Naive B cell (primary cell): ENCODE measurements around the gene RPL27. TPM values are rescaled to one million over a fixed set of nuclear protein-coding genes. Genes with fewer than 3 reads are reported as not detected.

Experiments used
- ATAC-seq, 2 donors: fragments of 150-1000 bp; cut with Tn5 transposase; 2 replicates each; pipeline ENCODE4 v1.10.0; 2021; ENCODE audit warnings: low read depth in 2 of 2, mild to moderate bottlenecking in 2 of 2, moderate library complexity in 2 of 2
- DNase-seq: peaks from one replicate; pipeline ENCODE4 v3.0.0; 2022
- H3K27ac Mint-ChIP-seq, 6 donors: one replicate each; pipeline ENCODE4 v1.8.0; 2020 to 2022; ENCODE audit warnings: mild to moderate bottlenecking in 6 of 6, mixed read lengths in 6 of 6, moderate library complexity in 5 of 6, inconsistent platforms in 2 of 6
- H3K27me3 Mint-ChIP-seq, 3 donors: one replicate each; pipeline ENCODE4 v1.8.0; 2021 to 2022; ENCODE audit warnings: mixed read lengths in 3 of 3, mild to moderate bottlenecking in 1 of 3
- H3K36me3 Mint-ChIP-seq, 2 donors: one replicate each; pipeline ENCODE4 v1.8.0; 2020 to 2022; ENCODE audit warnings: mixed read lengths in 2 of 2, inconsistent platforms in 1 of 2, mild to moderate bottlenecking in 1 of 2
- H3K4me1 Mint-ChIP-seq, 3 donors: one replicate each; pipeline ENCODE4 v1.8.0; 2020 to 2022; ENCODE audit warnings: mixed read lengths in 3 of 3, inconsistent platforms in 1 of 3, mild to moderate bottlenecking in 1 of 3, moderate library complexity in 1 of 3
- H3K4me3 Mint-ChIP-seq, 8 donors: one replicate each; pipeline ENCODE4 v1.8.0; 2020 to 2022; ENCODE audit warnings: mild to moderate bottlenecking in 8 of 8, mixed read lengths in 8 of 8, moderate library complexity in 8 of 8, inconsistent platforms in 2 of 8
- H3K9me3 Mint-ChIP-seq, 7 donors: one replicate each; pipeline ENCODE4 v1.8.0; 2020 to 2022; ENCODE audit warnings: mixed read lengths in 7 of 7, mild to moderate bottlenecking in 5 of 7, inconsistent platforms in 2 of 7, moderate library complexity in 1 of 7
- polyA plus RNA-seq, 6 donors: library from polyadenylated mRNA; unstranded; fragments of 300-500 nt; fragmentation: Illumina TruSeq; gene quantifications; one replicate each; pipeline ENCODE4 v1.2.3, GENCODE V29; 2021; ENCODE audit warnings: low read depth in 6 of 6

RPL27 gene
- polyA plus RNA-seq, 6 donors from 2014 or later, result 1,305 to 2,435 (median 1,972) TPM

- peak overlapping the region in 2 of 6 donors; percentile 63 for H3K27ac Mint-ChIP-seq
- no peak for DNase-seq
- H3K36me3 Mint-ChIP-seq, result no peaks in the 10 kb centered on the region
- no peak overlapping the region for H3K4me3 Mint-ChIP-seq
- no peaks in the 10 kb centered on the region for H3K9me3 Mint-ChIP-seq
- peaks cover 4 to 8% (median 7%) of the 10 kb centered on the region in 3 donors for H3K4me1 Mint-ChIP-seq
- no peaks in the 10 kb centered on the region for H3K27me3 Mint-ChIP-seq
- ATAC-seq, result no peak
These were observed 32.0 kb downstream of the RPL27 start for GRCh38 chr17:43030137-43030767.

GRCh38 chr17:43031666-43032065 lies 33.4 kb downstream of the RPL27 start:
- DNase-seq (no peak), ATAC-seq (no peak)
- Mint-ChIP-seq H3K9me3 (no peaks in the 10 kb centered on the region), H3K36me3 (no peaks in the 10 kb centered on the region), H3K27me3 (no peaks in the 10 kb centered on the region), H3K4me3 (no peak overlapping the region), H3K4me1 (peaks cover 0 to 4% (median 0%) of the 10 kb centered on the region in 3 donors), H3K27ac (no peak overlapping the region)

GRCh38 chr17:43033948-43034881 lies 36.0 kb downstream of the RPL27 start:
- H3K9me3 Mint-ChIP-seq, result no peaks in the 10 kb centered on the region
- no peaks in the 10 kb centered on the region for H3K4me1 Mint-ChIP-seq
- no peaks in the 10 kb centered on the region for H3K27me3 Mint-ChIP-seq
- DNase-seq, result no peak
- no peak overlapping the region for H3K27ac Mint-ChIP-seq
- no peak for ATAC-seq
- H3K36me3 Mint-ChIP-seq, result no peaks in the 10 kb centered on the region
- H3K4me3 Mint-ChIP-seq, result no peak overlapping the region

GRCh38 chr17:43034894-43035293 lies 36.7 kb downstream of the RPL27 start:
- H3K4me3 Mint-ChIP-seq, result no peak overlapping the region
- H3K9me3 Mint-ChIP-seq, result no peaks in the 10 kb centered on the region
- H3K36me3 Mint-ChIP-seq, result no peaks in the 10 kb centered on the region
- H3K27ac Mint-ChIP-seq, result no peak overlapping the region
- H3K4me1 Mint-ChIP-seq, result no peaks in the 10 kb centered on the region
- H3K27me3 Mint-ChIP-seq, result no peaks in the 10 kb centered on the region
- no peak for ATAC-seq
- no peak for DNase-seq

- no peak for ATAC-seq
- H3K27ac Mint-ChIP-seq, result peak overlapping the region in 2 of 6 donors; percentile 34 to 71
- no peak overlapping the region for H3K4me3 Mint-ChIP-seq
These were observed 41.4 kb downstream of the RPL27 start for GRCh38 chr17:43039646-43040045.

DNA sequence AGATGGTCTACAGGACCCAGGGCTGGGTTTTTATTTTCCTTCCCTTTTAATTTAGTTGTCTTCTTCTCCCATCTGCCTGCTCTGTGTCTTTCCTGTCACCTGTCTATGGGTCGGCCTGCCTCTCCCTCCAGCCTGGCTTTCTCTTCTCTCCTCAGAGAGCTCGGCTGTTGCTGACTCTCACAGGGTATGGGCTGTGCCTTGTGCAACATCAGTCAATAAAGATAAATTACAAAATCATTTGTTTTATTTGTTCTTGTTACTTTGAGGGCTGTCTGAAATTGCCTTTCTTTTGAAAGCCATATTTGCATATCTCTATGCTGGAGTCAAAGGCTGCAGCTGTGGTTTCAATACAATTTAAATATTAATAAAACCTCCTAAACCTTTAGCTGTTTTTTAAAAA lies 42.4 kb downstream of the RPL27 start:
- peak overlapping the region in 1 of 6 donors; percentile 90 for H3K27ac Mint-ChIP-seq
- H3K27me3 Mint-ChIP-seq, result no peaks in the 10 kb centered on the region
- no peaks in the 10 kb centered on the region for H3K36me3 Mint-ChIP-seq
- no peaks in the 10 kb centered on the region for H3K9me3 Mint-ChIP-seq
- DNase-seq (no peak), ATAC-seq (no peak)
- no peaks in the 10 kb centered on the region for H3K4me1 Mint-ChIP-seq
- no peak overlapping the region for H3K4me3 Mint-ChIP-seq

More at GRCh38 chr17:43039646-43040045, 41.4 kb downstream of the RPL27 start:
- H3K27me3 Mint-ChIP-seq, result no peaks in the 10 kb centered on the region
- H3K36me3 Mint-ChIP-seq, result no peaks in the 10 kb centered on the region
- H3K9me3 Mint-ChIP-seq, result no peaks in the 10 kb centered on the region
- no peaks in the 10 kb centered on the region for H3K4me1 Mint-ChIP-seq
- DNase-seq, result no peak

DNA sequence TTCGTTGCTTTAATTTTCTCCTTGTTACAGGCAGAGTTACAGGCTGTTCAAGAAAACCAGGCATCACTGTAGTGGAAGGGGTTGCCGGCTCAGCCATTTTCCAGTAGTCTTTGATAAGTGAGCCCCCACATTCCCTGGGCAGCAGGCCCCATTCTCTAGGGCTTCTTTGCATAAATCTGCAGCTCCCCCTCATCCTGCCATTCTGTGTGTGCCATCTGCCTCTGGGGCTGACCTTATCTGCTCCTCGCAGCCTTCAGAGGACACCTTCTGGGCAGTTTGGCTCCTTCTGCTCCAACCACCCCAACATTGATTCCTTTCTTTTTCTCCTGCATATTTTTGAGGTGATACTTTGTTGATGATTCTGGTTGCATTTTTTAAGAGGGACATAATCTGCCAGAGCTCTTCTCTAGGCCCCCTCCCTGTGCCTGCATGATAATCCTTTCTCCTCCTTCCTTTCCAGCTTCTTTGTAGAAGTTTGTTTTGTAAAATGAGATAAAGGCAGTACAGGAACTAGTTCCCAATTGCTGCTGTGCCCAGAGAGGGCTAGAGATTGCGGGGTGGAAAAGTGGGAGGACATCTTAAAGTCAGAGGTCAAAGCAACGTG lies 43.9 kb downstream of the RPL27 start:
- Mint-ChIP-seq H3K36me3 (no peaks in the 10 kb centered on the region), H3K9me3 (no peaks in the 10 kb centered on the region), H3K4me1 (no peaks in the 10 kb centered on the region), H3K4me3 (no peak overlapping the region), H3K27ac (peak overlapping the region in 2 of 6 donors; percentile 53 to 76), H3K27me3 (no peaks in the 10 kb centered on the region)
- no peak for DNase-seq
- ATAC-seq, result no peak

GRCh38 chr17:43043307-43043706 lies 45.1 kb downstream of the RPL27 start:
- Mint-ChIP-seq H3K27me3 (no peaks in the 10 kb centered on the region), H3K36me3 (no peaks in the 10 kb centered on the region), H3K27ac (peak overlapping the region in 1 of 6 donors; percentile 4), H3K4me3 (no peak overlapping the region), H3K9me3 (no peaks in the 10 kb centered on the region), H3K4me1 (no peaks in the 10 kb centered on the region)
- DNase-seq (no peak), ATAC-seq (no peak)

- Mint-ChIP-seq H3K27me3 (no peaks in the 10 kb centered on the region), H3K4me3 (no peak overlapping the region), H3K27ac (peak overlapping the region in 1 of 6 donors; percentile 4), H3K36me3 (no peaks in the 10 kb centered on the region), H3K9me3 (no peaks in the 10 kb centered on the region), H3K4me1 (no peaks in the 10 kb centered on the region)
- ATAC-seq (no peak), DNase-seq (no peak)
These were observed 45.8 kb downstream of the RPL27 start for GRCh38 chr17:43044024-43044423.

DNA sequence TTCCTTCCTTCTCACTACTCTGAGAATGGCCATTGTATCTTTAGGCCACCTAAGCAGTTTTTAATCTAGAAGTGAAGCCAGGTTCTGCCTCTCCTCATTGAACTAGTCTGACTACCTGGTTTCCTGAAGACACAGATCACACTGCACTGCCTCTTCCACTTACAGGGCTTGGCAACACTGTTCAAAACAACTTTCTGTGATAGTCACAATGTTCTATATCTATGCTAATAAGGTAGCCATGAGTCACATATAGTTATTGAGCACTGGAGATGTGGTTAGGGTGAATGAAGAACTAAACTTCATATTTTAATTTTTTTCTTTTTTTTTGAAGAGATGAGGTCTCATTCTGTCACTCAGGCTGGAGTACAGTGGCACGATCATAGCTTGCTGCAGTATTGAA lies 53.8 kb downstream of the RPL27 start:
- Mint-ChIP-seq H3K4me3 (no peak overlapping the region), H3K36me3 (no peaks in the 10 kb centered on the region), H3K27me3 (no peaks in the 10 kb centered on the region), H3K4me1 (no peaks in the 10 kb centered on the region), H3K27ac (peak overlapping the region in 1 of 6 donors; percentile 30), H3K9me3 (no peaks in the 10 kb centered on the region)
- DNase-seq (no peak), ATAC-seq (no peak)

Other genes with a start within 250 kb of the RPL27 start
- gene RAMP2, start 237.2 kb upstream of the RPL27 start, polyA plus RNA-seq, result not detected
- 10 to 100 TPM; 44.3 to 61.0 (median 56.5) TPM for gene VPS25, start 225.0 kb upstream of the RPL27 start, polyA plus RNA-seq
- gene WNK4, start 217.8 kb upstream of the RPL27 start, polyA plus RNA-seq, result under 1 TPM in 1 of 6 donors, not detected in 5; 0.10 TPM
- 100 to 1,000 TPM; 117 to 157 (median 133) TPM for gene COA3, start 199.7 kb upstream of the RPL27 start, polyA plus RNA-seq
- under 1 TPM in 5 of 6 donors, not detected in 1; 0.17 to 0.74 (median 0.70) TPM for gene CNTD1, start 199.6 kb upstream of the RPL27 start, polyA plus RNA-seq
- 100 to 1,000 TPM; 136 to 212 (median 150) TPM for gene BECN1, start 174.1 kb upstream of the RPL27 start, polyA plus RNA-seq
- 100 to 1,000 TPM in 5 of 6 donors, 10 to 100 TPM in 1; 92.2 to 148 (median 115) TPM for gene PSME3, start 165.0 kb upstream of the RPL27 start, polyA plus RNA-seq
- under 1 TPM in 2 of 6 donors, not detected in 4; 0.24 to 0.43 TPM for gene AOC2, start 153.8 kb upstream of the RPL27 start, polyA plus RNA-seq
- not detected for gene AOC3, start 147.2 kb upstream of the RPL27 start, polyA plus RNA-seq
- gene G6PC1, start 97.6 kb upstream of the RPL27 start, polyA plus RNA-seq, result not detected
- gene AARSD1, start 34.0 kb upstream of the RPL27 start, polyA plus RNA-seq, result 10 to 100 TPM; 34.4 to 58.3 (median 41.2) TPM
- gene PTGES3L, start 18.3 kb upstream of the RPL27 start, polyA plus RNA-seq, result under 1 TPM in 3 of 6 donors, not detected in 3; 0.33 to 0.47 (median 0.45) TPM
- 10 to 100 TPM; 15.3 to 39.6 (median 26.2) TPM for gene RUNDC1, start 17.9 kb upstream of the RPL27 start, polyA plus RNA-seq
- 10 to 100 TPM; 47.6 to 83.6 (median 59.1) TPM for gene IFI35, start 8.4 kb downstream of the RPL27 start, polyA plus RNA-seq
- gene VAT1, start 24.0 kb downstream of the RPL27 start, polyA plus RNA-seq, result 10 to 100 TPM; 63.2 to 76.5 (median 74.6) TPM
- gene RND2, start 26.8 kb downstream of the RPL27 start, polyA plus RNA-seq, result under 1 TPM in 5 of 6 donors, not detected in 1; 0.11 to 0.30 (median 0.22) TPM
- 1 to 10 TPM in 5 of 6 donors, under 1 TPM in 1; 0.14 to 4.7 (median 3.5) TPM for gene BRCA1, start 126.9 kb downstream of the RPL27 start, polyA plus RNA-seq
- gene NBR1, start 172.8 kb downstream of the RPL27 start, polyA plus RNA-seq, result 10 to 100 TPM; 42.9 to 55.5 (median 49.9) TPM
- gene TMEM106A, start 213.5 kb downstream of the RPL27 start, polyA plus RNA-seq, result 10 to 100 TPM in 4 of 6 donors, 1 to 10 TPM in 2; 9.1 to 18.2 (median 12.0) TPM
- 1 to 10 TPM in 2 of 6 donors, under 1 TPM in 2, not detected in 2; 0.45 to 8.1 (median 0.96) TPM for gene CCDC200, start 230.2 kb downstream of the RPL27 start, polyA plus RNA-seq
- gene RNU2-1, start 235.6 kb downstream of the RPL27 start, polyA plus RNA-seq, result not detected